Retinal pigment epithelial cell (primary cell): ENCODE data around the gene DENND5B.
"Not testable (repeated sequence)": the region's sequence is repeated elsewhere in the genome, so short reads cannot be mapped to it uniquely, and the experiment has no call there.

Source experiments
- DNase-seq: peaks from one replicate; pipeline ENCODE4 v3.0.0-alpha.2; 2010; ENCODE audit warnings: low read depth
- H3K4me3 ChIP-seq: 2 replicates; pipeline ENCODE4 v1.5.1; 2011; ENCODE audit warnings: mild to moderate bottlenecking, low read length, control low read depth, moderate library complexity
- TF ChIP-seq, protein P1 (sequence below): conservative IDR thresholded peaks from 2 replicates; pipeline ENCODE4 v1.5.1; 2011; ENCODE audit warnings: low read depth, low read length, control low read depth, inconsistent platforms

DENND5B gene

DNA sequence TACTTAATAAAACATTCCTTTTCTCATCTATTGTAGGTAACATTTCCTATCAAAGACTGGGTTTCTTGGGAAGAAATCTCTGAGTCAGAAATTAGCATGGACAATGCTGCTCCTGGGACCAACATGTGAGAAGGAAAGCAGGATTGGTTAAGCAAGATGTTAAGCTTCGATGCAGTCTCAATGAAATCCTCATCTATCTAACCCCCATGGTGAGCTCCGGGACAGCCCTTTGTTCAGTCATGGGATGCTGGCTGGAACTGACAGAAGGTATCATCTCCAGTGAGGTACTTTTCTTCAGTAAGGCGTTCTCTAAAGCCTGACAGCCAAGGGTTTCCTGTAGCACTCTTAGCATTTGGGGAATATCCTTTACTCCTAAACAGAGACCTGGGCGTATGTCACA, 182.2 kb downstream of the DENND5B start:
- TF ChIP-seq, protein P1, sequence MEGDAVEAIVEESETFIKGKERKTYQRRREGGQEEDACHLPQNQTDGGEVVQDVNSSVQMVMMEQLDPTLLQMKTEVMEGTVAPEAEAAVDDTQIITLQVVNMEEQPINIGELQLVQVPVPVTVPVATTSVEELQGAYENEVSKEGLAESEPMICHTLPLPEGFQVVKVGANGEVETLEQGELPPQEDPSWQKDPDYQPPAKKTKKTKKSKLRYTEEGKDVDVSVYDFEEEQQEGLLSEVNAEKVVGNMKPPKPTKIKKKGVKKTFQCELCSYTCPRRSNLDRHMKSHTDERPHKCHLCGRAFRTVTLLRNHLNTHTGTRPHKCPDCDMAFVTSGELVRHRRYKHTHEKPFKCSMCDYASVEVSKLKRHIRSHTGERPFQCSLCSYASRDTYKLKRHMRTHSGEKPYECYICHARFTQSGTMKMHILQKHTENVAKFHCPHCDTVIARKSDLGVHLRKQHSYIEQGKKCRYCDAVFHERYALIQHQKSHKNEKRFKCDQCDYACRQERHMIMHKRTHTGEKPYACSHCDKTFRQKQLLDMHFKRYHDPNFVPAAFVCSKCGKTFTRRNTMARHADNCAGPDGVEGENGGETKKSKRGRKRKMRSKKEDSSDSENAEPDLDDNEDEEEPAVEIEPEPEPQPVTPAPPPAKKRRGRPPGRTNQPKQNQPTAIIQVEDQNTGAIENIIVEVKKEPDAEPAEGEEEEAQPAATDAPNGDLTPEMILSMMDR, result no peak
- H3K4me3 ChIP-seq, result no peak overlapping the region
- no peak for DNase-seq

GRCh38 chr12:31407562-31407961, 183.4 kb downstream of the DENND5B start:
- no peak overlapping the region for H3K4me3 ChIP-seq
- TF ChIP-seq, protein P1, result no peak
- no peak for DNase-seq

- TF ChIP-seq, protein P1, result no peak
- no peak for DNase-seq
- H3K4me3 ChIP-seq, result no peak overlapping the region
Observed at GRCh38 chr12:31406345-31406744, 184.6 kb downstream of the DENND5B start.

GRCh38 chr12:31405021-31405420, 185.9 kb downstream of the DENND5B start:
- no peak overlapping the region for H3K4me3 ChIP-seq
- TF ChIP-seq, protein P1, result no peak
- no peak for DNase-seq

DNA sequence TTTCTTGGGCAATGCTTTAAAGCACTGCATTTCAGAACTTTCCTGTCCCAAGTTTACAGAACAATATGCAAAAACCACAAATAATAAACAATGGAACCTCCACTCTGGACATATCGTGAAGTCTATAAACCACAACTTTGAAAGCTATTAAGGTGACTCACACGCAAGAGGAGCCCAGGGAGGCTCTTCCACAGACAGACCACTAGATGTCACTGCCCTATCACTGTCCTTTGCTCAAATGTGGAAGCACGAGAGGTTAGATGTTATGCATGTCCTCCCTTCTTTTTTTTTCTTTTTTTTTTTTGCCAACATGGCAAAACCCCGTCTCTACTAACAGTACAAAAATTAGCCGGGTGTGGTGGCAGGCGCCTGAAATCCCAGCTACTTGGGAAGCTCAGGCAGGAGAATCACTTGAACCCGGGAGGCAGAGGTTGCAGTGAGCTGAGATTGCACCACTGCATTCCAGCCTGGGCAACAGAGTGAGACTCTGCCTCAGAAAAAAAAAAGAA, 187.8 kb downstream of the DENND5B start:
- peak; percentile 69 for DNase-seq
- H3K4me3 ChIP-seq, result not testable (repeated sequence)
- TF ChIP-seq, protein P1, result peak; percentile 92

- TF ChIP-seq, protein P1, result no peak
- no peak for DNase-seq
- H3K4me3 ChIP-seq, result no peak overlapping the region
Observed at GRCh38 chr12:31393004-31393550, 197.9 kb downstream of the DENND5B start.

DNA sequence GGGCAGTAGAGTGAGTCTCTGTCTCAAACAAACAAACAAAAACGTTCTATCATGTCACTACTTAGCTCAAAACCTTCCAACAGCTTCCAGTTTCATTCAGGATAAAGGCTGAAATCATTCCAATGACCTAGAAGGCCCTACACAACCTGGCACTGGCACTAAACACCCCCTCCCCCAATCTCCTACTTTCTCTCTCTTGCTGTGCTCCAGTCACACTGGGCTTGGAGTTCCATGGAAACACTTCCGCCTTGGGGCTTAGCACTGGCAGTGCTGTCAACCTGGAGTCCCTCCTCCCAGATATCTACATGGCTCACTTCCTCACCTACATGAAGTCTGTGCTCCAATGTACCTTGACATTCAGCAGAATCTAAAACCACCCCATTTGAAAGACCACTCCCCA, 199.9 kb downstream of the DENND5B start:
- TF ChIP-seq, protein P1, result no peak
- DNase-seq, result no peak
- no peak overlapping the region for H3K4me3 ChIP-seq
